T-cell (primary cell): ENCODE measurements around the gene MFSD2B. TPM values are rescaled to one million over a fixed set of nuclear protein-coding genes. Genes with fewer than 3 reads are reported as not detected.

ENCODE experiments used
- ATAC-seq, 4 experiments: fragments of 200-7000 bp in 3 of 4; fragments of 150-1000 bp in 1 of 4; cut with Tn5 transposase; replicated peaks in 1 of 4; 1 replicate in 3 of 4; 2 replicates in 1 of 4; pipeline ENCODE4 v1.10.0; 2021; ENCODE audit warnings: moderate library complexity in 3 of 4, mild to moderate bottlenecking in 2 of 4, moderate number of reproducible peaks in 1 of 4
- CTCF ChIA-PET, 2 donors: fragments of 300-600 bp; sonication (Branson Sonifier 250); formaldehyde crosslinking; loops; one replicate each; lab custom pipeline; 2022; ENCODE audit warnings: antibody characterized with exemption in 2 of 2; lab: Charles Lee
- POLR2A ChIA-PET, 2 donors: fragments of 300-600 bp; sonication (Branson Sonifier 250); formaldehyde crosslinking; loops; one replicate each; lab custom pipeline; 2022; ENCODE audit warnings: antibody characterized with exemption in 2 of 2; lab: Charles Lee
- DNase-seq, 35 experiments: peaks; one replicate each; pipeline versions ENCODE4 v3.0.0 to v3.0.0-alpha.2; 2013 to 2023
- H3K27ac ChIP-seq: one replicate; pipeline ENCODE4 v1.5.1; 2013; ENCODE audit warnings: low read length
- H3K27me3 ChIP-seq, 2 experiments: replicated peaks in 1 of 2; 1 replicate in 1 of 2; 2 replicates in 1 of 2; pipeline versions ENCODE4 v1.6.1 to v1.7.0; 2013; ENCODE audit warnings: low read length in 1 of 2, mixed read lengths in 1 of 2; ENCODE audit not compliant: control insufficient read depth in 2 of 2, insufficient read depth in 2 of 2; ENCODE audit errors: extremely low read depth in 1 of 2
- H3K36me3 ChIP-seq, 2 donors: 1 replicate in 1 of 2; 2 replicates in 1 of 2; pipeline versions ENCODE4 v1.6.1 to v1.7.0; 2013; ENCODE audit warnings: low read length in 1 of 2; ENCODE audit not compliant: control insufficient read depth in 2 of 2, insufficient read depth in 1 of 2; ENCODE audit errors: extremely low read depth in 1 of 2
- H3K4me1 ChIP-seq, 2 experiments: 1 replicate in 1 of 2; 2 replicates in 1 of 2; pipeline versions ENCODE4 v1.6.1 to v1.7.0; 2013; ENCODE audit warnings: low read length in 2 of 2, mixed read lengths in 1 of 2; ENCODE audit not compliant: insufficient read depth in 2 of 2, control insufficient read depth in 1 of 2; ENCODE audit errors: extremely low read depth in 1 of 2
- H3K4me3 ChIP-seq, 2 donors: 1 replicate in 1 of 2; 2 replicates in 1 of 2; pipeline versions ENCODE4 v1.5.1 to v1.7.0; 2013; ENCODE audit warnings: mild to moderate bottlenecking in 2 of 2, low read length in 1 of 2, moderate library complexity in 1 of 2; ENCODE audit not compliant: control insufficient read depth in 1 of 2; ENCODE audit errors: extremely low read depth in 1 of 2
- H3K9me3 ChIP-seq: 2 replicates; pipeline ENCODE4 v1.7.0; 2013
- H3K27ac Mint-ChIP-seq, 2 donors: one replicate each; pipeline ENCODE4 v1.8.0; 2020 to 2021; ENCODE audit warnings: mild to moderate bottlenecking in 2 of 2, mixed read lengths in 2 of 2
- H3K27me3 Mint-ChIP-seq, 2 donors: one replicate each; pipeline ENCODE4 v1.8.0; 2021 to 2022; ENCODE audit warnings: mixed read lengths in 2 of 2
- H3K36me3 Mint-ChIP-seq: one replicate; pipeline ENCODE4 v1.8.0; 2021; ENCODE audit warnings: mixed read lengths
- H3K4me1 Mint-ChIP-seq, 3 donors: one replicate each; pipeline ENCODE4 v1.8.0; 2020 to 2022; ENCODE audit warnings: mixed read lengths in 3 of 3, mild to moderate bottlenecking in 1 of 3
- H3K4me3 Mint-ChIP-seq, 3 donors: one replicate each; pipeline ENCODE4 v1.8.0; 2020 to 2022; ENCODE audit warnings: mild to moderate bottlenecking in 3 of 3, mixed read lengths in 3 of 3, moderate library complexity in 3 of 3
- H3K9me3 Mint-ChIP-seq, 3 donors: one replicate each; pipeline ENCODE4 v1.8.0; 2020 to 2022; ENCODE audit warnings: mixed read lengths in 3 of 3
- WGBS: methylation state at CpG from one replicate; pipeline ENCODE4 v1.1.5; 2013; ENCODE audit warnings: missing lambda C conversion rate; ENCODE audit not compliant: insufficient coverage; 5-methylcytosine and 5-hydroxymethylcytosine counted together
- total RNA-seq, 35 experiments: library from RNA in 6 of 35; stranded (reverse) in 6 of 35; fragments of 120-200 nt in 1 of 35; gene quantifications; one replicate each; pipeline versions ENCODE4 v1.2.1 to v1.2.4 and lab custom pipeline; 2013 to 2026

The MFSD2B gene
- total RNA-seq (under 1 TPM in 3 of 5 donors, not detected in 2; 0.19 to 0.29 (median 0.21) TPM), total RNA-seq (lab: John Stamatoyannopoulos, UW) (0 to 0.61 (median 0.13) reads per million in 29 experiments)
- total RNA-seq (2013), result not detected

- peak within 1 kb of the TSS in 1 of 3 donors; percentile 19 for H3K4me3 Mint-ChIP-seq
- no peaks in the 10 kb centered on the region for H3K9me3 Mint-ChIP-seq
- no peaks in the 10 kb centered on the region for H3K36me3 Mint-ChIP-seq
- CTCF ChIA-PET, result no interaction called here
- no peak within 1 kb of the TSS for H3K27ac ChIP-seq
- DNase-seq (no peak), ATAC-seq (peak; percentile 19 to 29 (median 21))
- H3K4me1 ChIP-seq, result peaks cover 2 to 15% of the 10 kb centered on the region in 2 experiments
- H3K27me3 Mint-ChIP-seq, result peaks cover 21 to 40% of the 10 kb centered on the region in 2 donors
- H3K27ac Mint-ChIP-seq, result no peak within 1 kb of the TSS
- H3K4me3 ChIP-seq, result peak within 1 kb of the TSS in 1 of 2 donors; percentile 39
- no peaks in the 10 kb centered on the region for H3K9me3 ChIP-seq
- POLR2A ChIA-PET, result no interaction called here
- H3K4me1 Mint-ChIP-seq, result peaks cover 0 to 9% (median 3%) of the 10 kb centered on the region in 3 donors
- H3K36me3 ChIP-seq, result no peaks in the 10 kb centered on the region
- 8% methylated on average over 68 of the region's 75 CpGs for WGBS
- peaks cover 3 to 37% of the 10 kb centered on the region in 2 experiments for H3K27me3 ChIP-seq
Measured at GRCh38 chr2:24009680-24010476, at the start of gene MFSD2B. Gene MFSD2B, plus strand, starts transcription at chr2:24010085. Its CDS starts 12 bp downstream, at chr2:24010097.

GRCh38 chr2:23967846-23968245, 42.0 kb upstream of the MFSD2B start:
- Mint-ChIP-seq H3K27me3 (no peaks in the 10 kb centered on the region), H3K4me1 (peaks cover 0 to 6% (median 2%) of the 10 kb centered on the region in 3 donors), H3K27ac (no peak overlapping the region), H3K4me3 (no peak overlapping the region), H3K9me3 (no peaks in the 10 kb centered on the region), H3K36me3 (peaks cover 15% of the 10 kb centered on the region)
- no peaks in the 10 kb centered on the region for H3K4me1 ChIP-seq
- ATAC-seq, result no peak
- H3K27me3 ChIP-seq, result no peaks in the 10 kb centered on the region
- ChIA-PET POLR2A (interaction anchor here in 1 of 2 donors (0.6 kb wide), 1 partner anchor 40 kb away, joined by 9 read pairs; no protein-coding TSS in a partner anchor), CTCF (interaction anchor here in 1 of 2 donors (0.7 kb wide), 1 partner anchor 205 kb away, joined by 3 read pairs; no protein-coding TSS in a partner anchor)
- H3K4me3 ChIP-seq, result no peak overlapping the region
- DNase-seq, result no peak
- no CpG with 5 or more reads among the region's 4 CpGs for WGBS
- H3K27ac ChIP-seq, result no peak overlapping the region
- H3K36me3 ChIP-seq, result peaks cover 0 to 5% of the 10 kb centered on the region in 2 donors
- H3K9me3 ChIP-seq, result no peaks in the 10 kb centered on the region

GRCh38 chr2:23976883-23977282, 33.0 kb upstream of the MFSD2B start:
- Mint-ChIP-seq H3K36me3 (peaks cover 14% of the 10 kb centered on the region), H3K4me3 (no peak overlapping the region), H3K9me3 (no peaks in the 10 kb centered on the region), H3K27me3 (no peaks in the 10 kb centered on the region), H3K4me1 (no peaks in the 10 kb centered on the region), H3K27ac (no peak overlapping the region)
- Histone ChIP-seq H3K27me3 (no peaks in the 10 kb centered on the region), H3K36me3 (peaks cover 0 to 15% of the 10 kb centered on the region in 2 donors), H3K9me3 (no peaks in the 10 kb centered on the region), H3K27ac (no peak overlapping the region), H3K4me1 (no peaks in the 10 kb centered on the region), H3K4me3 (no peak overlapping the region)
- ChIA-PET CTCF (interaction anchor here in 1 of 2 donors (1.1 kb wide), 1 partner anchor 76 kb away, joined by 7 read pairs; no protein-coding TSS in a partner anchor), POLR2A (no interaction called here)
- 97% methylated on average over 5 of the region's 8 CpGs for WGBS
- ATAC-seq (no peak), DNase-seq (no peak)

- Histone ChIP-seq H3K36me3 (peaks cover 0 to 3% of the 10 kb centered on the region in 2 donors), H3K27ac (no peak overlapping the region), H3K4me3 (no peak overlapping the region), H3K4me1 (no peaks in the 10 kb centered on the region), H3K27me3 (no peaks in the 10 kb centered on the region), H3K9me3 (no peaks in the 10 kb centered on the region)
- ChIA-PET CTCF (no interaction called here), POLR2A (no interaction called here)
- peak in 2 of 4 experiments; percentile 55 to 63 for ATAC-seq
- Mint-ChIP-seq H3K36me3 (peaks cover 8% of the 10 kb centered on the region), H3K9me3 (no peaks in the 10 kb centered on the region), H3K27ac (no peak overlapping the region), H3K27me3 (no peaks in the 10 kb centered on the region), H3K4me3 (no peak overlapping the region), H3K4me1 (no peaks in the 10 kb centered on the region)
- peak in 1 of 35 experiments; percentile 44 for DNase-seq
- WGBS, result no CpG with 5 or more reads among the region's 2 CpGs
Measured at GRCh38 chr2:23988371-23988770, 21.5 kb upstream of the MFSD2B start.

DNA sequence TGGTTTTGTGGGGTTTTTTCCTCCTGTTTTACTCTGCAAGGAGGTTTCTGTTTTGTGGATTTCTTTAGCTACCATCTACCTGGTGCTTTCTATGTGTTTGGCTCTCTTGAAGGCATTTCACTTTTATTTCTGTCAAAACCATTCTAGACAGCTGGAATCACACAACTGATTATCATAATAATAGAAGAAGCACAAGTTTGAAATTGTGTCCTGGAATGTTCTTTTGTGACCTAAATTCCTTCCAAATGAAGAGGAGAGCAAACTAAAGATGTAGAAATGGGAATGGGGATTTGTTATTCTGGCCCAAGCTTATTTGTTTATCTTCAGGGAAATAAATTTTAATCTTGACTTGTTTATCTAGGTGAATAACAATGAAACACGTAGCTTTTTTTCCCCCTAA, 17.0 kb upstream of the MFSD2B start:
- no peak overlapping the region for H3K4me3 Mint-ChIP-seq
- Histone ChIP-seq H3K4me1 (no peaks in the 10 kb centered on the region), H3K9me3 (no peaks in the 10 kb centered on the region), H3K27me3 (no peaks in the 10 kb centered on the region), H3K36me3 (no peaks in the 10 kb centered on the region), H3K27ac (no peak overlapping the region), H3K4me3 (no peak overlapping the region)
- no peaks in the 10 kb centered on the region for H3K4me1 Mint-ChIP-seq
- POLR2A ChIA-PET, result no interaction called here
- CTCF ChIA-PET, result interaction anchor here (0.5 kb wide), 2 partner anchors 82 to 101 kb away, joined by 5 read pairs; no protein-coding TSS in a partner anchor
- peaks cover 10% of the 10 kb centered on the region for H3K36me3 Mint-ChIP-seq
- ATAC-seq (no peak), DNase-seq (no peak)
- WGBS, result no CpG with 5 or more reads among the region's 1 CpG
- H3K27me3 Mint-ChIP-seq, result no peaks in the 10 kb centered on the region
- H3K9me3 Mint-ChIP-seq, result no peaks in the 10 kb centered on the region
- H3K27ac Mint-ChIP-seq, result no peak overlapping the region

- H3K27ac Mint-ChIP-seq, result no peak overlapping the region
- ChIA-PET CTCF (interaction anchor here in 1 of 2 donors (0.7 kb wide), 1 partner anchor 62 kb away, joined by 3 read pairs; no protein-coding TSS in a partner anchor), POLR2A (no interaction called here)
- H3K27ac ChIP-seq, result no peak overlapping the region
- H3K4me3 ChIP-seq, result no peak overlapping the region
- no peaks in the 10 kb centered on the region for H3K27me3 Mint-ChIP-seq
- no peaks in the 10 kb centered on the region for H3K4me1 Mint-ChIP-seq
- no peak for DNase-seq
- peaks cover 15% of the 10 kb centered on the region for H3K36me3 Mint-ChIP-seq
- no peaks in the 10 kb centered on the region for H3K9me3 Mint-ChIP-seq
- no peaks in the 10 kb centered on the region for H3K4me1 ChIP-seq
- no peaks in the 10 kb centered on the region for H3K9me3 ChIP-seq
- H3K36me3 ChIP-seq, result no peaks in the 10 kb centered on the region
- no CpG with 5 or more reads among the region's 8 CpGs for WGBS
- ATAC-seq, result no peak
- H3K27me3 ChIP-seq, result no peaks in the 10 kb centered on the region
- no peak overlapping the region for H3K4me3 Mint-ChIP-seq
Measured at GRCh38 chr2:23993736-23994269, 16.1 kb upstream of the MFSD2B start.
